Thyroid gland (tissue), 4 donors: Measurements from ENCODE around the gene NID2. TPM values are rescaled to one million over a fixed set of nuclear protein-coding genes. Genes with fewer than 3 reads are reported as not detected.

Source experiments
- DNase-seq, 2 donors: peaks; one replicate each; pipeline ENCODE4 v3.0.0-alpha.2; 2019
- H3K27ac ChIP-seq, 3 donors: fragments of 200-600 bp; sonication (generic); 1 replicate in 2 of 3; 2 replicates in 1 of 3; pipeline ENCODE4 v1.5.1; 2016 to 2019; ENCODE audit warnings: mild to moderate bottlenecking in 1 of 3, moderate library complexity in 1 of 3
- H3K27me3 ChIP-seq: fragments of 200-600 bp; sonication (generic); one replicate; pipeline ENCODE4 v1.5.1; 2019
- H3K36me3 ChIP-seq, 2 donors: fragments of 200-600 bp; sonication (generic); one replicate each; pipeline ENCODE4 v1.5.1; 2016 to 2019
- H3K4me1 ChIP-seq, 2 donors: fragments of 200-600 bp; sonication (generic); one replicate each; pipeline ENCODE4 v1.5.1; 2017 to 2019
- H3K4me3 ChIP-seq, 3 donors: fragments of 200-600 bp; sonication (generic); replicated peaks in 1 of 3; 1 replicate in 2 of 3; 2 replicates in 1 of 3; pipeline ENCODE4 v1.5.1; 2016; ENCODE audit warnings: mild to moderate bottlenecking in 1 of 3
- H3K9me3 ChIP-seq: fragments of 200-600 bp; sonication (generic); one replicate; pipeline ENCODE4 v1.5.1; 2017
- CTCF ChIP-seq, 6 experiments: fragments of 200-600 bp in 3 of 6; fragments of 450-650 bp in 3 of 6; sonication (generic) in 3 of 6; IDR thresholded peaks; one replicate each; pipeline ENCODE4 v1.5.1; 2016 to 2019; ENCODE audit warnings: antibody characterized with exemption in 6 of 6, mild to moderate bottlenecking in 2 of 6, inconsistent platforms in 1 of 6, moderate library complexity in 1 of 6
- POLR2A ChIP-seq, 2 donors: fragments of 450-650 bp; IDR thresholded peaks; one replicate each; pipeline ENCODE4 v1.6.1; 2017; ENCODE audit warnings: antibody characterized with exemption in 2 of 2, mild to moderate bottlenecking in 2 of 2, moderate library complexity in 1 of 2
- WGBS, 2 donors: methylation state at CpG; one replicate each; pipeline ENCODE4 v1.1.5; 2017; 5-methylcytosine and 5-hydroxymethylcytosine counted together
- intact Hi-C: fragments of 100-400 bp; cut with DNase I; formaldehyde crosslinking; loops from one replicate; pipeline ENCODE4 v1.15.1; 2023
- total RNA-seq, 4 donors: library from RNA; depleted of rRNA; stranded (reverse); fragments of >200 nt; gene quantifications; one replicate each; pipeline ENCODE4 v1.2.3, GENCODE V29; 2016

The NID2 gene
- total RNA-seq, 4 donors from 2014 or later: 115 to 207 (median 130) TPM

GRCh38 chr14:52006361-52006760, 62.5 kb downstream of the NID2 start:
- Histone ChIP-seq H3K4me1 (peaks cover 25 to 31% of the 10 kb centered on the region in 2 donors), H3K36me3 (peaks cover 47 to 72% of the 10 kb centered on the region in 2 donors), H3K9me3 (no peaks in the 10 kb centered on the region), H3K27me3 (no peaks in the 10 kb centered on the region), H3K4me3 (no peak overlapping the region), H3K27ac (peak overlapping the region in 2 of 3 donors; percentile 43)
- TF ChIP-seq POLR2A (IDR thresholded peaks at IDR 0.05): no peak
- TF ChIP-seq CTCF (IDR thresholded peaks at IDR 0.05): no peak
- DNase-seq: peak; percentile 63 to 65
- WGBS, 2 donors: 39 to 53% methylated on average over 3 of the region's 3 CpGs
- intact Hi-C loops: no loop called here

GRCh38 chr14:52005625-52006024, 63.2 kb downstream of the NID2 start:
- Histone ChIP-seq H3K27ac (peak overlapping the region in 1 of 3 donors; percentile 43), H3K36me3 (peaks cover 43 to 72% of the 10 kb centered on the region in 2 donors)
- TF ChIP-seq POLR2A (IDR thresholded peaks at IDR 0.05): no peak
- no peak for TF ChIP-seq CTCF (IDR thresholded peaks at IDR 0.05)

GRCh38 chr14:52003324-52003723, 65.5 kb downstream of the NID2 start:
- Histone ChIP-seq H3K9me3 (no peaks in the 10 kb centered on the region), H3K36me3 (peaks cover 46 to 61% of the 10 kb centered on the region in 2 donors), H3K27ac (peak overlapping the region in 1 of 3 donors; percentile 69), H3K4me1 (peaks cover 23 to 25% of the 10 kb centered on the region in 2 donors), H3K4me3 (no peak overlapping the region), H3K27me3 (no peaks in the 10 kb centered on the region)
- no peak for DNase-seq
- no peak for TF ChIP-seq CTCF (IDR thresholded peaks at IDR 0.05)
- no peak for TF ChIP-seq POLR2A (IDR thresholded peaks at IDR 0.05)
- WGBS, 2 donors: 79 to 82% methylated on average over 3 of the region's 3 CpGs
- intact Hi-C loops: no loop called here

More at GRCh38 chr14:52005625-52006024, 63.2 kb downstream of the NID2 start:
- Histone ChIP-seq H3K27me3 (no peaks in the 10 kb centered on the region), H3K4me1 (peaks cover 25 to 31% of the 10 kb centered on the region in 2 donors), H3K4me3 (no peak overlapping the region), H3K9me3 (no peaks in the 10 kb centered on the region)
- intact Hi-C loops: no loop called here
- DNase-seq: no peak
- WGBS, 2 donors: 69 to 83% methylated on average over 2 of the region's 2 CpGs

DNA sequence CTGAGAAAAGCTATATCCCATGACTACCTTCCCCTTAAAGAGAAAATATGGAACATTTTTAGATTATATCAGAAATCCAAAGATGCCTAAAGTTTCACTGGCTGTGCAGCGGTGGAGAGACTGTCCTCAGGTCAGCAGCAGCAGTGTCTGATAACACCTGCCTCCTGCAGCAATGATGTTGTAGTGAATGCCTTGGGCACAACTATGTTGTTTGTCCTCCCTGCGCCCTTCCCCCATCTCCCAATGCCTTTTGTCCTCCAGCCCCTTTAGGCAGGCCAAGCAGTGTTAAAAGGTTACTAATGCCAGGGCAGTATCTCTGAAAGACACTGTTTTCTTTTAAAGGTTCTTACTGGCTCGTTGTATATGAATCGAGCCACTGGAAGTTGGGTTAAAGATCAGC, 66.3 kb downstream of the NID2 start:
- DNase-seq: no peak
- no peaks in the 10 kb centered on the region for H3K27me3 ChIP-seq
- no peak overlapping the region for H3K4me3 ChIP-seq
- peaks cover 41 to 56% of the 10 kb centered on the region in 2 donors for H3K36me3 ChIP-seq
- H3K4me1 ChIP-seq: peaks cover 21 to 24% of the 10 kb centered on the region in 2 donors
- WGBS, 2 donors: 77 to 84% methylated on average over 4 of the region's 4 CpGs
- TF ChIP-seq POLR2A (IDR thresholded peaks at IDR 0.05) (no peak), CTCF (IDR thresholded peaks at IDR 0.05) (no peak)
- H3K27ac ChIP-seq: peak overlapping the region in 1 of 3 donors; percentile 15
- H3K9me3 ChIP-seq: no peaks in the 10 kb centered on the region
- intact Hi-C loops: no loop called here

DNA sequence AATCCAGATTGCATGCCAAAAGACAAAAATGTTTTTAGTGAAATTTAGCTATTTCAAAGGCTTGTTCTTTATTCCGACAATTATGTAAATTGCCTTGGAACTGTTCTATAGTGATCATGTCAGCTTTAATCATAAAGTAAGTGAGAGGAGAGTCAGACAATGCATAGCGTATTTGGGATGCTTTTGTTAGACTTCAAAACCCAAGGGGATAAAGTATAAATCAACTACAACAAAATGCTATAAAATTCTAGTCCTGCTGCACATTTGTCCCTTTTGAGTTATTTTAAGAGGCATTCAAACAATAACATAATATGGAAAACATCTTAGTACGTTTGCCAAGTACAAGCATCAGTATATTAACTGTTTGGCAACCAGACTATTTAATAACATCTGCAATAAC, 68.2 kb downstream of the NID2 start:
- intact Hi-C loops: no loop called here
- TF ChIP-seq CTCF (IDR thresholded peaks at IDR 0.05) (no peak), POLR2A (IDR thresholded peaks at IDR 0.05) (no peak)
- Histone ChIP-seq H3K27me3 (no peaks in the 10 kb centered on the region), H3K27ac (no peak overlapping the region), H3K9me3 (no peaks in the 10 kb centered on the region), H3K4me1 (peaks cover 7 to 9% of the 10 kb centered on the region in 2 donors), H3K36me3 (peaks cover 33 to 51% of the 10 kb centered on the region in 2 donors), H3K4me3 (no peak overlapping the region)
- DNase-seq: no peak
- 77 to 78% methylated on average over 3 of the region's 3 CpGs for WGBS, 2 donors
